ENCODE measurements around the gene PRRG2.
"Not testable (repeated sequence)": the region's sequence is repeated elsewhere in the genome, so short reads cannot be mapped to it uniquely, and the experiment has no call there.

PRRG2 gene

GRCh38 chr19:49599378-49600295 is 18.5 kb downstream of the PRRG2 start:
- DNase-seq = no peak

- no peak for DNase-seq
These were observed 20.4 kb downstream of the PRRG2 start for GRCh38 chr19:49601482-49602038.

GRCh38 chr19:49602806-49603205 is 21.7 kb downstream of the PRRG2 start:
- no peak for DNase-seq

GRCh38 chr19:49605605-49606004 is 24.5 kb downstream of the PRRG2 start:
- no peak for DNase-seq

- no peak for DNase-seq
These were observed 28.5 kb downstream of the PRRG2 start for GRCh38 chr19:49609499-49610092.

GRCh38 chr19:49613374-49613773 is 32.3 kb downstream of the PRRG2 start:
- no peak for DNase-seq

GRCh38 chr19:49614096-49614833 is 33.1 kb downstream of the PRRG2 start:
- DNase-seq = no peak

- DNase-seq = no peak
These were observed 34.7 kb downstream of the PRRG2 start for GRCh38 chr19:49615861-49616260.

- no peak for DNase-seq
These were observed 35.4 kb downstream of the PRRG2 start for GRCh38 chr19:49616532-49616931.

GRCh38 chr19:49616945-49617344 is 35.8 kb downstream of the PRRG2 start:
- DNase-seq = no peak

GRCh38 chr19:49617860-49618259 is 36.7 kb downstream of the PRRG2 start:
- not testable (repeated sequence) for DNase-seq

GRCh38 chr19:49624967-49625910 is 44.1 kb downstream of the PRRG2 start:
- DNase-seq = no peak

GRCh38 chr19:49626226-49626625 is 45.1 kb downstream of the PRRG2 start:
- no peak for DNase-seq

- DNase-seq = no peak
These were observed 48.5 kb downstream of the PRRG2 start for GRCh38 chr19:49629659-49630058.

- DNase-seq = peak in 1 of 51 donors; percentile 25
These were observed 50.0 kb downstream of the PRRG2 start for GRCh38 chr19:49631014-49631588.

- DNase-seq = no peak
These were observed 50.6 kb downstream of the PRRG2 start for GRCh38 chr19:49631610-49632192.

GRCh38 chr19:49632576-49632975 is 51.5 kb downstream of the PRRG2 start:
- no peak for DNase-seq

- DNase-seq = not testable (repeated sequence)
These were observed 52.2 kb downstream of the PRRG2 start for GRCh38 chr19:49633273-49633672.

- DNase-seq = peak in 1 of 51 donors; percentile 15
These were observed 54.6 kb downstream of the PRRG2 start for GRCh38 chr19:49635530-49636232.
